Measurements from ENCODE around the gene C16orf89.
A peak's percentile ranks its signal among the peaks of the same experiment; 100 is the strongest.

C16orf89 gene

DNA sequence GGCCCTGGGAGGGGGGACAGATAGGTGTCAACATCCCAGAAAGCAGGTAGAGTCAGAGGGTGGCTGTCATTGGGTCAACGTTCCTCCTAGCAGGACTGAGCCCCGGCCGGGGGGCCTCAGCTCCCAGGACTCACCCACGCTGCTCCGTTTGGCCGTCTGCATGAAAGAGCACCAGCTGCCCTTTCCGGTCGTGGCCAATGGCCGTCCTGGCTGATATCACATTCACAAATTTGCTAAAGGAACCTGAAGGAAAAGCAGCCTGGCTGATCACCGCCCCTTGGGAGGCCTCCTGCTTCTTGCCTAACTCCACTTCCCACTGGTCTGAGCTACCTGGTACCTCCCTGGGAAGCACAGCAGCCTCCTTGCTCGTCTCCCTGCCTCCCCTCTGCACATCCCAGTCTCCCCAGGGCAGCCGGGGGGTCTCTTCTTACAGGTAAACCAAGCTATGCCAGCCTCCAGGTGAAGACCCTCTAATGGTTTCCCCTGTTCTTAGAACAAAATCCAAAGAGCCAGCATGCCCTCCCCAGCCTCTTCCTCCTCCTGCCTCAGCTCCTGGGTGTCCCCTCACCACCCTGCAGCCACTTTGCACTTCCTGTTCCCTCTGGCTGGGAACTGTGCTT is 35.4 kb downstream of the C16orf89 start:
- no peak for DNase-seq (ENCODE audit: low read depth)
- TF ChIP-seq, protein P1, sequence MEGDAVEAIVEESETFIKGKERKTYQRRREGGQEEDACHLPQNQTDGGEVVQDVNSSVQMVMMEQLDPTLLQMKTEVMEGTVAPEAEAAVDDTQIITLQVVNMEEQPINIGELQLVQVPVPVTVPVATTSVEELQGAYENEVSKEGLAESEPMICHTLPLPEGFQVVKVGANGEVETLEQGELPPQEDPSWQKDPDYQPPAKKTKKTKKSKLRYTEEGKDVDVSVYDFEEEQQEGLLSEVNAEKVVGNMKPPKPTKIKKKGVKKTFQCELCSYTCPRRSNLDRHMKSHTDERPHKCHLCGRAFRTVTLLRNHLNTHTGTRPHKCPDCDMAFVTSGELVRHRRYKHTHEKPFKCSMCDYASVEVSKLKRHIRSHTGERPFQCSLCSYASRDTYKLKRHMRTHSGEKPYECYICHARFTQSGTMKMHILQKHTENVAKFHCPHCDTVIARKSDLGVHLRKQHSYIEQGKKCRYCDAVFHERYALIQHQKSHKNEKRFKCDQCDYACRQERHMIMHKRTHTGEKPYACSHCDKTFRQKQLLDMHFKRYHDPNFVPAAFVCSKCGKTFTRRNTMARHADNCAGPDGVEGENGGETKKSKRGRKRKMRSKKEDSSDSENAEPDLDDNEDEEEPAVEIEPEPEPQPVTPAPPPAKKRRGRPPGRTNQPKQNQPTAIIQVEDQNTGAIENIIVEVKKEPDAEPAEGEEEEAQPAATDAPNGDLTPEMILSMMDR (IDR thresholded peaks at IDR 0.05; ENCODE audit: low read depth, low read length, missing control alignments): no peak
- no peak overlapping the region for H3K4me3 ChIP-seq (ENCODE audit: low read depth, low read length)

DNA sequence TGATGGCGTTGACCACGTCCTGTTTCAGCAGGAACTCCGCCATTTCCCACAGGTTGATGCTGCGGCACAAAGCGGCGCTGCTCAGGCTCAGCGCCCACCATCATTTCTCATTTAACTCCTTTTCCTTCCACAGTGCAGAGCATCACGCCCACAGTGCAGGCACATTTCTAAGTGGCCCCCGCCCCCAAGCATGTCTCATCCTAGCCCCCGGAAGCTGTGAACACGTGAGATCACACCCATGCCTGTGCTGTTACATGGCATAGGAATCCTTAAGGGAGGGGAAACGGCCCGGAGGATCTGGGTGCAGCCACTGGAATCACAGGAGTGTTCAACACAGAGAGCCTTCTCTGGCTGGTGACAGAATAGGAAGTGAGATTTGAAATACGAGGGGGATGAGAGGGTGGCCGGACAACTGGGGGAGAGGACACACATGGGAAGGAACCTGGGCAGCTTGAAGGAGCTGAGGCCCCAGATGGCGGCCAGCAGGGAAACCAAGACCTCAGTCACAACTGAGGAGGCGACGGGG is 36.7 kb downstream of the C16orf89 start:
- TF ChIP-seq, protein P1 (IDR thresholded peaks at IDR 0.05; ENCODE audit: low read depth, low read length, missing control alignments): no peak
- no peak for DNase-seq (ENCODE audit: low read depth)
- no peak overlapping the region for H3K4me3 ChIP-seq (ENCODE audit: low read depth, low read length)

DNA sequence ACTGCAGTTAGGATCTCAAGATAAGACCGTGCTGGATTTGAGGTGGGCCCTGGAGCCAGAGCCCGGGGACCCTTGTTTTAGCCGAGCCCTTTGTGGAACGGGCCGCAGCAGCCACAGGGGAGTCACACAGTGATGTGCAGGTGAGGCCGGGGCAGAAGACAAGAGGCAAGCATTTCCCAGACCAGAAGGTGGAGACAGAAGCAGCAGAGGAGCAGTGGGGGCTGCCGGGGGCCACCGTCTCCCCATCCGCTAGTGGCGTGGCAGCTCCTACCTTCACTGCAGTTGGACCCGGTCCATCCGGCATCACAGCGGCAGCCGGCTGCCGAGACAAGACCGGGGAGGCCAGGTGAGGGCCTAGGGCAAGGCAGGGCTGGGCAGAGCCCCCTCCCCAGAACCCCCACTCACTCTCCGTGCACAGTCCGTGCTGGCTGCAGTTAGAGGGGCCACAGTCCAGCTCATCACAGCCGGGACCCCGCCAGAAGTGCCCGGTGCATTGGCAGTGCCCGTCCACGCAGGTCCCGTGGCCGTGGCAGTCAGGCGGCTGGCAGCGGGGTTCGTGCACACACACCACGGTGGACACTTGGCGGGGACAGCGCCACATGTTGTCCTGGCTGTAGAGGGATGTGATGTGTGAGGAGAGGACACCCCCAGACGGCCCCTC is 38.1 kb downstream of the C16orf89 start:
- TF ChIP-seq, protein P1 (IDR thresholded peaks at IDR 0.05; ENCODE audit: low read depth, low read length, missing control alignments): no peak
- no peak for DNase-seq (ENCODE audit: low read depth)
- H3K4me3 ChIP-seq (ENCODE audit: low read depth, low read length): no peak overlapping the region

GRCh38 chr16:5027086-5027485 is 38.7 kb downstream of the C16orf89 start:
- DNase-seq (ENCODE audit: low read depth): no peak
- no peak overlapping the region for H3K4me3 ChIP-seq (ENCODE audit: low read depth, low read length)
- TF ChIP-seq, protein P1 (IDR thresholded peaks at IDR 0.05; ENCODE audit: low read depth, low read length, missing control alignments): no peak

GRCh38 chr16:5026664-5027063 is 39.1 kb downstream of the C16orf89 start:
- DNase-seq (ENCODE audit: low read depth): no peak
- H3K4me3 ChIP-seq (ENCODE audit: low read depth, low read length): no peak overlapping the region
- TF ChIP-seq, protein P1 (IDR thresholded peaks at IDR 0.05; ENCODE audit: low read depth, low read length, missing control alignments): no peak

DNA sequence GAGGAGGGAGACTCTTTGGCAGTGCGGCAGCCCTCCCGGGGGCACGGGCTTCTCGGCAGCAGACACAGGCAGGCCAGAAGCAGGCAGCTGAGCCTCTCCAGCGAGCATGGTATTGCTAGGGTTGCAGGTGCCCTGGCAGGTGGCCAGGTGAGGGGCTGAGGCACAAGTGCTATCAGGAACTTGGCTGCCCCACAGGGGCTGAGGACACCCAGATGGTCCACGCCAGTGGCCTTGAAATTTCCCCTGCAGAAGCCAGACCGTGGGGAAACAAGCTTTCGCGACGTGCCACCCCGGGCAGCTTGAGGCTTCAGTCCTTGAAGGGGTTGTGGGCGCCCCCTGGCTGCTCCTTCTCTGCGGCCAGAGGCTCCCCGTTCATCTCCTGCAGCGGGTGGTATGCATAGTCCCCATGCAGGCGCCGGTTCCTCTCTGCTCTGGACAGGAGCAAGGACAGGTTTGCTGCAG is 40.6 kb downstream of the C16orf89 start:
- H3K4me3 ChIP-seq (ENCODE audit: low read depth, low read length): no peak overlapping the region
- TF ChIP-seq, protein P1 (IDR thresholded peaks at IDR 0.05; ENCODE audit: low read depth, low read length, missing control alignments): peak; percentile 26
- DNase-seq (ENCODE audit: low read depth): no peak

Measured in GM12864 (cell line).